ENCODE data around the gene SON.
"Not testable (repeated sequence)": the region's sequence is repeated elsewhere in the genome, so short reads cannot be mapped to it uniquely, and the experiment has no call there.

Gene SON, protein sequence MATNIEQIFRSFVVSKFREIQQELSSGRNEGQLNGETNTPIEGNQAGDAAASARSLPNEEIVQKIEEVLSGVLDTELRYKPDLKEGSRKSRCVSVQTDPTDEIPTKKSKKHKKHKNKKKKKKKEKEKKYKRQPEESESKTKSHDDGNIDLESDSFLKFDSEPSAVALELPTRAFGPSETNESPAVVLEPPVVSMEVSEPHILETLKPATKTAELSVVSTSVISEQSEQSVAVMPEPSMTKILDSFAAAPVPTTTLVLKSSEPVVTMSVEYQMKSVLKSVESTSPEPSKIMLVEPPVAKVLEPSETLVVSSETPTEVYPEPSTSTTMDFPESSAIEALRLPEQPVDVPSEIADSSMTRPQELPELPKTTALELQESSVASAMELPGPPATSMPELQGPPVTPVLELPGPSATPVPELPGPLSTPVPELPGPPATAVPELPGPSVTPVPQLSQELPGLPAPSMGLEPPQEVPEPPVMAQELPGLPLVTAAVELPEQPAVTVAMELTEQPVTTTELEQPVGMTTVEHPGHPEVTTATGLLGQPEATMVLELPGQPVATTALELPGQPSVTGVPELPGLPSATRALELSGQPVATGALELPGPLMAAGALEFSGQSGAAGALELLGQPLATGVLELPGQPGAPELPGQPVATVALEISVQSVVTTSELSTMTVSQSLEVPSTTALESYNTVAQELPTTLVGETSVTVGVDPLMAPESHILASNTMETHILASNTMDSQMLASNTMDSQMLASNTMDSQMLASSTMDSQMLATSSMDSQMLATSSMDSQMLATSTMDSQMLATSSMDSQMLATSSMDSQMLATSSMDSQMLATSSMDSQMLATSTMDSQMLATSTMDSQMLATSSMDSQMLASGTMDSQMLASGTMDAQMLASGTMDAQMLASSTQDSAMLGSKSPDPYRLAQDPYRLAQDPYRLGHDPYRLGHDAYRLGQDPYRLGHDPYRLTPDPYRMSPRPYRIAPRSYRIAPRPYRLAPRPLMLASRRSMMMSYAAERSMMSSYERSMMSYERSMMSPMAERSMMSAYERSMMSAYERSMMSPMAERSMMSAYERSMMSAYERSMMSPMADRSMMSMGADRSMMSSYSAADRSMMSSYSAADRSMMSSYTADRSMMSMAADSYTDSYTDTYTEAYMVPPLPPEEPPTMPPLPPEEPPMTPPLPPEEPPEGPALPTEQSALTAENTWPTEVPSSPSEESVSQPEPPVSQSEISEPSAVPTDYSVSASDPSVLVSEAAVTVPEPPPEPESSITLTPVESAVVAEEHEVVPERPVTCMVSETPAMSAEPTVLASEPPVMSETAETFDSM (N-terminal part only)

DNA sequence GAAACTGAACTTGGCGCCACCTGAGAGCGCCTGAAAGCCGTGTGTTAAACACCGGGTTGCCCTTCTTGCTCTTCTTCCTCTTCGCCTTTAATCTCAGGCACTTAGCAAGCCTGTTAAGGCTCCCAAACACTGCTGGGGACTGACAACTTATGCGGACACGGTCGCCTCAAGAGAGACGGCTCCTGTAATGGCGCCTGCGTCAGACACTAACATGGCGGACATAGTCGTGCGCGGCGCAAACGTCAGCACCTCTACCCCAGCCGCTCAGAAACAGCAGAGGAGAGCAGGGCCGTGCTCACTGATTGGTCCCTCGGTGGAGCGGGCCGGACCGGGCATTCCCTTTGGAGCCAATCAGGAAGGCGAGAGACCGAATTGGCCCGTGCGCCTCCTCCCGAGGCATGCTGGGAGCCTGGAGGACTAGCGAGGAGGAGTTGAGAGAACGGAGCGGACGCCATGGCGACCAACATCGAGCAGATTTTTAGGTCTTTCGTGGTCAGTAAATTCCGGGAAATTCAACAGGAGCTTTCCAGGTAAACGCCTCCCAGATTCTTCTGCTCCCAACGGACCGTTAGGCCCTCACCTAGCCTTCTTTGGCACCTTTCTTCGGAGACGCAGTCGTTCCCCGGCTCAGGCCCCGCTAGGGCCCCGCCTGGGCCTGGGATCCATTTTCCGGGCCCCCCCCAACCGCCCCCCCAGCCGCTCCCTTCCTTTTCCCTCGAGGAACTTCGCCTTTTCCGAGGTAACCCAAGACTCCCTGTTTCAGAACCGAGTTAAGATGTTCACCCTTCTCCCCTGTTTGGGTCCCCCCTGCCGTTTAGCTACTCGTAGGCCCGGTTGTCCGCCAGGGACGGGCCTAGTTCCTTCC lies at the start of gene SON:
SON (plus strand) TSS at position 399 of the 865 bp plus-strand sequence; CDS start at position 454, 55 bp downstream.
- DNase-seq, result peak; percentile 63 to 100 (median 99)

DNA sequence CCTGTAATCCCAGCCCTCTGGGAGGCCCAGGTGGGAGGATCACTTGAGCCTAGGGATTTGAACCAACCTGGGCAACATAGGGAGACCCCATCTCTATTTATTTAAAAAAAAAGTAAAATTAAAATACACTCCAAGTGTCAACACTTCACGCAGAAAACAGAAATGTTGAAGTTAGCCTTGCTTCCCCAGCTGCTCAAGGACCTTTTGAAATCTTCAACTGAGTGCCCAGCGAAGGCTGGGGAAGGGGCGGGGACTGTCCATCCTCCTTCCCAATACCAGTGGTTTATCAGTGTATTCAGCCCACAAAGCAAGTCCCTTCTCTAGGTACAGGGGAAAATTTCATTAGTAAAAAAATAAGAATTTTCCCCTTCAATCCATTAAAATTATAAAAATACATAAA lies 49.1 kb upstream of the SON start:
- DNase-seq, result no peak

DNA sequence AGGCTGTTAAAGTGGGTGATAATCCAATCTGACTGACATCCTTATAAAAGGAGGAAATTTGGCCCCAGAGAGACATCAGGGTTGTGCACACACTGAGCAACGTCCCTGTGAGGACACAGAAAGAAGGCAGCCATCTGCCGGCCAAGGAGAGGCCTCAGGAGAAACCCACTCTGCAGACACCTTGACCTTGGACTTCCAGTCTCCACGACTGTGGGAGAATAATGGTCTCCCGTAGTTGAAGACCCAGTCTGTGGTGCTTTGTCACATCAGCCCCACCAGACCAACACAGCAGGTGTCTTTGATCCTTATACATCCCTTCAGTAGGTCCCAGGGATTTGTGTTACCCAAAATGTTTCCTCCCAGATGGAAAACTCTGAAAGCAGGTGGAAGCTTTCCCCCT lies 47.1 kb upstream of the SON start:
- no peak for DNase-seq

DNA sequence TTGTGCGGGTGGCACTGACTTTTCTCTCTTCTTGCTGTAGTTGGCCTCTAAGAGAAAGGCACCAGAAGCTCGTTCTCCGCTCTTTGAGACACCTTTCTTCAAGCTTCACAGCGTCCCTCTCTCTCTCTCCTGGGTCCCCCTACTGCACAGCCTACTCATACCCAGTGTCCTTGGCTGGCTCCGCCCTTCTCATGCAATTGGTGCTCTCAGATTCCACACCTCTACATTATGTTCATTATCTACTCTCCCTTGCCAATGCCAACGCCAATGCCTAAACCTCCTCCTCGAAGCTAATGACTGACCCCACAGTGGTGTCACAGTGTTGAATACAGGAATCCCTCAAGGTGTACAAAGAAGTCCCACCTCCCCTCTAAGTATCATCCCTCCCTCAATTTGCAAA lies 46.5 kb upstream of the SON start:
- no peak for DNase-seq

DNA sequence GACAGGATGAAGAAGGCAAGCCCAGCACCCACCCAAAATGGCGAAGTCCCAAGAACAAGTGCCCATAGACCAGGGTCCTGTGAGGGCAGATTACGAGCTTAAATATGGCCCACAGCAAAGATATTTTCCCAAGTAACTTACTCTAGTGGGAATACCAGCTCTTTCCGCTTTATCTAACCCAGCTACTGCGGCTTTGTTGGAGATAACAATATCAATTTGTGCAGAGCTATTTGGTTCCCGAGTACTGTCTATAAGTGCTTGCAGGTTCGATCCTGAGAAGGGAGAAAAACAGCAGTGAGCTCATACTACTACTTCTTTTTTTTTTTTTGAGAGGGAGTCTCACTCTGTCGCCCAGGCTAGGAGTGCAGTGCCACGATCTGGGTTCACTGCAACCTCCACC lies 37.0 kb upstream of the SON start:
- no peak for DNase-seq

DNA sequence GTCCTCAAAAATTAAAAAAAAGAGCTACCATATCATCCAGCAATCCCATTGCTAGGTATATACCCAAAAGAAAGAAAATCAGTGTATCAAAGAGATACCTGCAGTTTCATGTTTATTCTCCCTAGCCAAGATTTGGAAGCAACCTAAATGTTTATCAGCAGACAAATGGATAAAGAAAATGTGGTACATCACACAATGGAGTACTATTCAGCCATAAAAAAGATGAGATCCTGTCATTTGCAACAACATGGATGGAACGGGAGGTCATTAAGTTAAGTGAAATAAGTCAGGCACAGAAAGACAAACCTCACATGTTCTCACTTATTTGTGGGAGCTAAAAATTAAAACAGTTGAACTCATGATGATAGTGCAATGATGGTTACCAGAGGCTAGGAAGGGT lies 35.8 kb upstream of the SON start:
- DNase-seq, result not testable (repeated sequence)

DNA sequence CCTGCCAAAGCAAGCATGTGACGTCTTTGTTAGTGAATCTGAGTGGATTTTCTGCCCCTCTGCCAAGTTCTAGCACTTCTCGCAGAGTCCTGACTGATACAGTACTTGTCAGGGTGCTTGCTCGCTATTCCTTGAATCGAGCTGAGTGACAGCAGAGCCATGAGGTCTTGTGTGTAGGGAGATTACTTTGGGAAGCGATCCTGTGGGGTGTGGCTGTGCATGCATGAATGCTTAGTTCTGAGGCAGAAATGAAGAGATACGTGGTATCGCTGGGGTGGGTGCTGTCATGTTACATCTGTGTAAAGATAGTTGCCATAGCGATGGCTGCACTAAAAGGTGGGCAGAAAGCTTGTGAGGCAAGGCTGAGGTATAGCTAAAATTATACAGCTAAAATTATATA lies 32.0 kb upstream of the SON start:
- peak in 8 of 56 donors; percentile 2 to 28 (median 6) for DNase-seq

DNA sequence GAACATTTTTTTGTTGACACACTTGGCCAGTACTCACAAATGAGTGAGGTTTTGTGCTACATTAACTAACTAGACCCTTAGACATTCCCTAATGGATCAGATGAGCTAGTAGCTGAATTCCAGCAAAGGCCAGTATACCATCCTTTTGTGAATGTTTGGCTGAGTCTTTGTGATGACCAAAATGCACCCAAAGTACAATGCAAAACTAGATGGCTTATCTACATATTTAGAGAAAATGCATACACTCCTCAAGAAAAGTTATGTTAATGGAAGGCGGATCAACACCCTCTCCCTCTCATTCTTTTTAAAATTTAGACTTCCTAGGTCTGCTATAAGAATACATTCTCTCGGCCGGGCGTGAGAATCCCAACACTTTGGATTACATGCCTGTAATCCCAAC lies 31.2 kb upstream of the SON start:
- DNase-seq, result no peak

DNA sequence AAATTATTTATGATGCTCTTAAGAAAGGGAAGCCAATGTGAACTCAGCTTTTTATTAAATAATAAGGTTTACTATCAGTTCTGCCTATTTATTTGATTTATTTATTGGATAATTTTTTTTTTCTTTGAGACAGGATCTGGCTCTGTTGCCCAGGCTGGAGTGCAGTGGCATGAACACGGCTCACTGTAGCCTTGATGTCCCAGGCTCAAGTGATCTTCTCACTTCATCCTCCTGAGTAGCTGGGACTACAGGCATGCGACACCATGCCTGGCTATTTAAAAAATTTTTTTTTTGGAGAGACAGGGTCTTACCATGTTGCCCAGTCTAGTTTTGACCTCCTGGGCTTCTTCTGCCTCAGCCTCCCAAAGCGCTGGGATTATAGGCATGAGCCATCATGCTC lies 30.4 kb upstream of the SON start:
- no peak for DNase-seq

DNA sequence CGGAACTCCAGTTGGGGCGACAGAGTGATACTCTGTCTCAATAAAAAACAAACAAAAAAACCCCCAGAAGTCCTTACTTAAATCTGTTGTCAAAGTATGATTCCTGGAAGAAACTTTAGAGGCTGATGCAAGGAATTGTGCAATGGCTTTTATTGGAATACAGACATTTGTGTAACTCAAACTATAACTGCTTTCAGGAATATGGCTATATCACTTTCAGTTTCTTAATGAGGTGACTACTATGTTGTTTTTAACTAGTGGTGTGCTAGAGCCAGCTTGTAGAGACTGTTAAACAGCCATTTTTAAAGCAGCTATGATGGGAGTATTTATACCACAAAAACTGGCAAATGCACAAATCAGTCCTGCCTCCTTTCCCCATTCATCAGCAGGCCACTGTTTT lies 28.6 kb upstream of the SON start:
- DNase-seq, result no peak

DNA sequence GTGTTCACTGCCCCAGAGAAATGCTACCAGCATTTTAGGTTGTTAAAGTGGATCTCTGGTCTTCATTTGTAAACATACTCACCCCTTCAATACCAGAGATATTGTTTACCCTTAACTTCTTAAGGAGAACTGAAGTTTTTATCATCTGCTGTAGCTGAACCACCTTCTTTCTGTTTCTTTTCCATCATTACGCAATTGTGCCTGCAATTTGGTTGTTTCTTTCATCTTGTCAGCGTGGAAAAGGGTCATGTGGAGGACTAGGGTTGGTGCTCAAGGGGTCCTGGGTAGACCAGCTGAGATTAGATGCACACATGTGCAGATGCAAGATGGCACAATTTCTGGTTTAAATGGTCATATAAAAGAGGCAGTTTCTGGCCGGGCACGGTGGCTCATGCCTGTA lies 23.9 kb upstream of the SON start:
- DNase-seq, result no peak

DNA sequence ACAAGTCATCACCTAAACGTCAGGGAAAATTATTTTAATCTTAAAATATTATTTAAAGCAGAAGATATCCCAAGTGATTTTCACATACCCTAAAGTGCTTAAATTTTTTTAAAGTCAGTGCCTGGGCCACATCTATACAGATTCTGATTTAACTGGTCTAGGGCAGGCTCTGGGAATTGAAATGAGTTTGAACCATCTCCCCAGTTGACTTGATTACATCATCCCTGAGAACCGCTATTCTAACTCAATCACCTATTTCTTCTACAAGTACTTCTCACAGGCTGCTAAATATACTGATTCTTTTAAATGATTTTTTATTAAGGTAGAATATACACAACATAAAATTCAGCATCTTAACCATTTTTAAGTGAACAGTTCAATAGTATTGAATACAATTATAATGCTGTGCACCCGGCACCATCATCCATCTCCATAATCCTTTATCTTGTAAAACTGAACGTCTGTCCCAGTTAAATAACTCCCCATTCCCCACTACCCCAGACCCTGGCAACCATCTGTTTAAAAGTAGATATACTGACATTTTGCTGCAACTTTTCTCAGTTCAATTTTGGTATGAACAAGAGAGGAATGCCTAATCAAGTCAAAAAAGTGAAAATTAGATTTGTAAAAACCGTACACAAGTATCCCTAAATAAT lies 20.4 kb upstream of the SON start:
- no peak for DNase-seq

DNA sequence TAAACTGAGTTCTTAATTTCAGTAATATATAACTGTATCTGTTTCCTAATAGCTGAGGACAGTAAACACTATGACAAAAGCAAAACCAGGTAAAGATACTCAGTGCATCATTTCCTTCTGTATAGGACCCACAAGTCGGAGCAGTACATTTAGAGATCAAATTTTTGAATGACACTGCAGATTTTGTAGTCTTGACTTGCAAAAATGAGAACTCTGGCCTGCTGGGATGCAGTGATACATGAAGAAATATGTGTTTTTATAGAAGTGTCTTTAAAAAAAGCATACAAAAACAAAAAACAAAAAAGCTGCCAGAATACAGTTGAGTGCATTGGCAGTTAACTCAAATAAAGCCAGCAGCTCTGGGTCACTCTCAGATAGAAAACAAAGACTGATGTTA lies 19.9 kb upstream of the SON start:
- DNase-seq, result no peak

DNA sequence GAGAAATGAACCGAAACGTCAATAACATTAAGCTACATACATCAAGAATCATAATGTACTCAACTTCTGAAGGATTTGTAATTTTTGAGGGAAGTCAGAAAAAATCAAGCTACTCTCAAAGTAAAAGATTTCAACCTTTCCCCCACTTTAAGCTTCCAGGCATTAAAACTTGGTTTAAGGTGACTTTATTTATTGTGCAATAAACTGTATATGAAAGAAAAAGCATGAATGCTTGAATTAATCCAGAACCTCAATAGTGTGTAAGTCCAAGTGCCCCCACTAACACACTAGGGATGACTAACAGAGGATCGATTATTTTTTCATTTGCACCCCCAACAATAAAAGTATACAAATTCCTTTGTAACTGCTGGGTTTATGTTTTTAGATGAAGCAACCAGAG lies 11.8 kb upstream of the SON start:
- no peak for DNase-seq

DNA sequence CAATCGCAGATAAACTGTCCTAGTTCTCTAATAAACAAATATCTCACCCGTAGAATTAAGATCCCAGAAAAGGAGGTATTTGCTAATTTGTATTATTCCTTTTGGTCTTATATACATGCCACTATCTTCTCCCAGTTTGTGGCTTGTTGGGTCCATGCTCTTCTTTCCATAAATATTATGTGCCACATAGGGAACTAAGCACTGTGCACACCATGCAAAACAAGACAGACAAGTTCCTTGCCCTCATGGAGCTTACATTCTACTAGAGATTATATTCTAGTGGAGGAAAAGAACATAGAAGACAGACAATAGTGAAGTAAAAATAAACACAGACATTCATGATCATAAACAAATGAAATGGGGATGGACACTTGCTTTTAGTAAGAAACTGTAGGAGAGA lies 5.6 kb upstream of the SON start:
- no peak for DNase-seq

DNA sequence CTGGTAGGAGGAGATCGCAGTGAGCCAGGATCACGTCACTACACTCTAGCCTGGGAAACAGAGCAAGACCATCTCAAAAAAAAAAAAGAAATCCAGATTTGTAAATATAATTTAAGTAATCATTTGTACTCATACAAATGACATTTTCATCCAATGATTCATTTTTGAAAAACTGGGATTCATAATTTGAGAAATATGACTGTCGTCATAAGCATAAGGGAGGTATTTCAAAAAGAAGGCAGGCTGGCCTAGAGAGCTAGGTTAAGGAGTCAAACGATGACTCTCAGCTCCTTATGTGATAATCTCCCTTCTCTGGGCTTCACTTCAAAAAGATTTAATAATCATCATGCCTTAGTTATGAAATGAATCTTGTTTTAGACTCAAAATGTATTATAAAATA lies 3.2 kb upstream of the SON start:
- no peak for DNase-seq

DNA sequence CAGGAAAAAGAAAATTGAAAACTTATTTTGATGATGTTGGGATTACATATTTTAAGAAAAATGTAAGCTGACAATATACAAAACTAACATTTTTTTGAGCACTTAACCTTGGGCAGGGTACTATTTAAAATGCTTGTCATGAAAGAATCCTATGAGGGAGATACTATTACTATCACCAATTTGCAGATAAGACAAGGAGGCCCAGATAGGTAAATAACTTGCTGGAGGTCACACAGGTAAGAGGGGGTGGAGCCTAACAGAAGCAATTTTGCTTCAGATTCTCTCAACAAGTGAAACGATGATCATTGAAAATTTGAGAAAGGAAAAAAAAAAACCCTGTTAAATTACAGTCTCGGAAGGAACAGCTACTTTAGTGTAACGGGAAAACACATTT lies 2.1 kb upstream of the SON start:
- no peak for DNase-seq

DNA sequence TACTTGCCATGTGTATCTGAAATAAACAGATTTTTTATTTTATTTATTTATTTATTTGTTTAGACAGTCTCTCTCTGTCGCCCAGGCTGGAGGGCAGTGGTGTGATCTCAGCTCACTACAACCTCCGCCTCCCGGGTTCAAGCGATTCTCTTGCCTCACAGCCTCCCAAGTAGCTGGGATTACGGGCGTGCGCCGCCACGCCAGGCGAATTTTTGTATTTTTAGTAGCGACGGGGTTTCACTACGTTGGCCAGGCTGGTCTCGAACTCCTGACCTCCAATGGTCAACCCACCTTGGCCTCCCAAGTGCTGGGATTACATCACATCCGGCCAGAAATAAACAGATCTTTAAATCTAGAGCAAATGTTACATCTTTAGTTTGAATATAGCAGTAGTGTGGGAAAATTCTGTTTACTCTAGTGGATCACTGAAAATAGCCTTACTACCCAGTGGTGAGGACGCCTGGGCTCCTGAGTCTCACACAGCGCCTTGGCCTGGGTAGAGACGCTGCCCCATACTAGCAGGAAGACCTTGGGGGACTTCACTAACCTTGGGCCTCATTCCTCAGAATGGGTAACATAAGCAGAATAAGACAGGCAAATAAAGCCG lies 1.6 kb upstream of the SON start:
- no peak for DNase-seq

DNA sequence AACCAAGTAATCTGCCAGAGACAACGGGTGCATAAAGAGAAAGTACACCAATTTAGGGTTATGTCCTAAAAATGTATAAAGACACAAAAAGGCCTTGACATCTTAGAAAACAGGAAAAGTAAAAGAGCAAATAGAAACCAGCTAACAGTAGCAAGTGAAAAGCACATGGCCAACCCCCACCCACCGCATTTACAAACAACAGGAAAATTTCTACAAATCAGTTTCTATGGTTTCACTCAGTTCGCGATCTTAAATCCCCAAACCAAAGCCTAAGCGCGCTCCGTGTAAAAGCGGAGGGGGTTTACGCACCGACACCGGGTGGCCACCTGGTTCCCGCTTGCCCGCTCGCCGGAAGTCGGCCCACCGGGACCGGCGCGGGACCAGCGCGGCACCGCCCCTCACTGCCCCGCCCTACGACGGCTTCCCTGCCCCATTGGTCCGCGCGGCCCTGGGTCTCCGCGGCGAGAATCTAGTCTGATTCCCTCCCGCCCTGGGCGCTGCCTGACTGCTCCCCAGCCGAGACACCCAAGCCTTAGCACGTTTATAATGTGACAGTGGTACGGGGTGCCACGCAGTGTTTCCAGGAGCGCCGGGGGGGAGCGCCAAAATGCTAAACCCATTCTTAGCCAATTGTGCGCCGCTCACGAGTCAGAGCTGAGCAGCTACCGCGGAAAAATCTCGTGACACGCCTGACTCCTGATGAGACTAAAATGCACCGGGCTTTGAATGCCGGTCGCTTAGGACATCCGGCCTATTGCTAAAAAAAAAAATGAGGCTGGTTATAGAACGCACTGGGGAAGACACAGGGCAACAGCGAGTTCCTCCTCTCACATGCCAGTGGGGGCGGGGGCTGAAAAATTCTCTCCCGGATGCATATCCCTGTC lies 840 bp upstream of the SON start, which contains the start of gene GART:
GART (minus strand) TSS at position 362 of the 884 bp plus-strand sequence. CDS start 2,802 bp downstream, outside the sequence.
- peak; percentile 15 to 84 (median 71) for DNase-seq
